GM18909 (cell line): ENCODE measurements around the gene ADAMTSL2.

ENCODE experiments used
- ATAC-seq: cut with Tn5 transposase; IDR thresholded peaks from one replicate; pipeline ENCODE4 v1.9.1; 2021; ENCODE audit warnings: mild to moderate bottlenecking; ENCODE audit not compliant: unreplicated experiment, poor library complexity

Gene ADAMTSL2

GRCh38 chr9:133599470-133600173 is 65.1 kb downstream of the ADAMTSL2 start:
- ATAC-seq = no peak

GRCh38 chr9:133600739-133601138 is 66.2 kb downstream of the ADAMTSL2 start:
- no peak for ATAC-seq

GRCh38 chr9:133601746-133602145 is 67.2 kb downstream of the ADAMTSL2 start:
- no peak for ATAC-seq

DNA sequence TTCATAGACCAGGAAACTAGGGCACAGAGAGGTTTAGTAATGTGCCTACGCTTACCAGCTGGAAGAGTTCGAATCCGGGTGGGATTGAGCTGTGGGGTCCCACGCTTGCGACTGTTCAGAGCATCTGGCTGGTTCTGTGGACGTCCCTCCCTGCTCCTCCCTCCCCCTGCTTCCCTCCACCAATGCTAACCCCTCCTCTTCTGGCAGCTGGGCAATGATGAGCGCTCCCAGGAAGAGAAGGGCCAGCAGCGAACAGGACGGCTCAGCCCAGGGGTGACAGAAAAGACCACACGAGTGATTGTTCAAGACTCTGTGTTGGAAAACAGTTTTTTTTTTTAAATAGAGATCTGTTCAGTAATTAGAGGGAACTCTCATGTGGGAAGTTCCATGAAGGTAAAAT is 67.8 kb downstream of the ADAMTSL2 start:
- ATAC-seq = no peak

- no peak for ATAC-seq
Observed at GRCh38 chr9:133603135-133603927, 68.8 kb downstream of the ADAMTSL2 start.

DNA sequence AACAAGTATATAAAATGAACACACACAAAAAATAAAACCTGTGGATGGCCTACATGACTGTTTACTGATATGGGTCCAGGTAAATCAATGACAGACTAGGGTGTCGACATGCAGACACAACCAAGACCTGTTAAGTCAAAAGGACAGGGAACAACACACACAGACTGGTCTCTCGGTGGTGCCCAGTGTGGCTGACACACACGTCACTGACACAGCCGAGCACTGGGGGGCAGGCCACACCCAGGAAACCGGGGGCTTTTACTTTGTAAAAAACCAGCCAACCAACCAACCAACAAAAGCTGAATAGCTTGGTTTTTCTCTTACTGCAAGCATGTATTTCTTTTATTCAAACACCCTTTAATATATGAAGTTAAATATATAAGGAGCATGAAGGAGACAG is 69.7 kb downstream of the ADAMTSL2 start:
- no peak for ATAC-seq

- ATAC-seq = no peak
Observed at GRCh38 chr9:133604856-133605255, 70.4 kb downstream of the ADAMTSL2 start.

DNA sequence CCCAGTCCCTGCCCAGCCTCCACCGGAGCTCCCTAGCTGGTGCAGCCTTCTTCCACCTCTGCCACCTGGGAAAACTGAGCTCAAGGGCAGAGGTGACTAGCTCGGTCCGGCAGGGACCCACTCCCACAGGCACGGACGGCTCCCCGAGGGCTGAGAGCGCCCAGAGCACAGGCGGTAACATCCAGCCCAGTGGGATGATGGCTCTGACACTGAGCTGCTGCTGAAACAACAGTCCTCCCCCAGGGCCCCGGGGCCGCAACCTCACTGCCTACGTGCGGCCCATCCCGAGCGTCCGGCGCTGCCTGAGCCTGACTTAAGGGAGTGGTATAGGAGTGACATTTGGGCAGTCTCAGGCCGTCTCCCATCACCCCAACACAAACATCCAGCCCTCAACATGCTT is 70.9 kb downstream of the ADAMTSL2 start:
- no peak for ATAC-seq

GRCh38 chr9:133605856-133606707 is 71.6 kb downstream of the ADAMTSL2 start:
- no peak for ATAC-seq

DNA sequence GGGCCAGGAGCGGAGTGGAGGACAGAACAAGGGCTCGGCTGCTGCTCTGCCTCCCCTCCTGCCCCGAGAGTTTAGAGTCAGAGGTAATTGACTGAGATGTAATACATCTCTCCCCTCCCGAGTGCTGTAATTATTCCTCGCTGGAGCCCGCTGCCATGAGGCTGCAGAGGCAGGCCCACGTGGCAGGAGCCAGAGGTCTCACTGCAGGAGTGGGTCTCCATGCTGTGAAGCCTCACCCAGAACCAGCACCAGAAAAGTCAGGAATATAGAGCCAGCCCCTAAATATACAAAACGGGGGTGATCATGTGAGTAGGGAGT is 72.2 kb downstream of the ADAMTSL2 start:
- ATAC-seq = no peak

GRCh38 chr9:133607381-133607780 is 72.9 kb downstream of the ADAMTSL2 start:
- no peak for ATAC-seq

GRCh38 chr9:133607976-133608375 is 73.5 kb downstream of the ADAMTSL2 start:
- no peak for ATAC-seq

DNA sequence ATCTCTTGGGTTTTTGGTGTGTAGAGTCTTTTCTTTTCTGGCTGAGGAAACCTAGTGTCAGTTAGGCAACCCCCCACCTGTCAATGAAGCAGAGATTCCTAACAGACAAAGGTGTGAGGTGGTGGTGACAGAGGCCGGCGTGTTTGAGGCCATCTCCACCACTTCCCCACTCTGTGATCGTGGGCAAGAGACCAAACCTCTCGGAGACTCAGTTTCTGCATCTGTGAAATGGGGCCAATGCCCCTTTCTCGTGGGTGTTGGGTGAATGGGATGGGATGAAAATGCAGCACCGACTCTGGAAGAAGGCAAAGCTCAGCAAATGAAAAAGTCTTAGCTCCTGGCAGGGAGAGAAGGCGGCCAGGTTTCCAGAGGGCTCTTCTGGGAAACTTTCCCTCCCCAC is 73.9 kb downstream of the ADAMTSL2 start:
- no peak for ATAC-seq

DNA sequence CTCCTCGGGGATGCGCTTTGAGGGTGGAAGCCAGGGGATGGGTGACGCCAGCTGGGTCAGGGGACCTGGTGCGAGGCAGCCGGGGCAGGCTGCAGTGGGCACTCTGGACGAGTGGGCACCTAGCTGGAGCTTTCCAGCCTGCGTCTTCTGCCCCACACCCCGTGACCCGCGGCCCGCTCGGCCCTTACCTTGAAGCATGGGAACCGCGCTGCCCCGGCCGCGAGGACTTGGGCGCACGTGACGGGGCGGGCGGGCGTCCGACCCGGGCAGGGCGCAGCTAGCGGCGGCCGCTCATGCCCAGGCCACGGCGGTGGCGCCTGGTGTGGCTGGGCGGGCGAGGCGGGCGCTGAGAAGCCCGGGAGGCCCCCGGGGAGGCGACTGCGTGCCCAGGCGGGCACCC is 74.4 kb downstream of the ADAMTSL2 start:
- ATAC-seq = no peak

- no peak for ATAC-seq
Observed at GRCh38 chr9:133609311-133610098, 75.0 kb downstream of the ADAMTSL2 start, which contains the start of gene FAM163B. TSS of gene FAM163B (minus strand) at chr9:133609389. CDS start at chr9:133580223, 29,166 bp downstream.

DNA sequence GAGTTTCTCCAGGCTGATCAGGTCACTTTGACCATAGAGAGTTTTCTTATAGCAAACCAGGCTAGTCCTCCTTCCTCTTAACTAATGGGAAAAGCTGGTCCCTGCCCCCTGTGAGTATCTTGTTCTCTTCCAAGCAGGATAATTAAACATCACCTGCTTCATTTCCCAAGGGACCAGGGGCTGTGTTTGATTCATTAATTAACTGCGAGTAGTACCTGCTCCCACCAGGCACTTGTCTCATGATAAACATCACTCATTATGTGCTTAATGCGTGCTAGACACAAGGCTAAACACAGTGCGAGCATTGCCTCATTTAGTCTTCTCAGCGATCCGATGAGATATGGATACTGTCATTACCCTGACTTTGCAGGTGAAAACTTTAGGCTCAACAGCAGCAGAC is 76.3 kb downstream of the ADAMTSL2 start:
- ATAC-seq = no peak

DNA sequence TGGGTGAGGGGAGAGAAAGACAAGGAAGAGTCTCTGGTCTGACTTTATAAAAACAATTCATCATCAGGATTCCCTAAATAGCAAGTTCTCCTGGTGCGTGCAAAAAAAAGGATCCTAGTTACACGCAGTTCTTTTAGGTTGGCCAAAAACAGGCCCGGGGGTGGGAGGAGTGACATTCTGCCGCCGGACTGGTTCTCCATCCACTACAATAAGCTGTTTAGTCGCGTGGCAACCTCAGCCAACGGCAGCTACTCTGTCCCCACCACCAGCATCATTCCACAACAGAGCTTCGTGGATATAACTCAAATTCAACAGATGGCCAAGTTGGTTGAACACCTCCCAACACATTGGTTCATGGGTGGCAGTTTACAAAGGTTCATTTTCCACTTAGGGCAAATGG is 77.5 kb downstream of the ADAMTSL2 start:
- ATAC-seq = no peak

DNA sequence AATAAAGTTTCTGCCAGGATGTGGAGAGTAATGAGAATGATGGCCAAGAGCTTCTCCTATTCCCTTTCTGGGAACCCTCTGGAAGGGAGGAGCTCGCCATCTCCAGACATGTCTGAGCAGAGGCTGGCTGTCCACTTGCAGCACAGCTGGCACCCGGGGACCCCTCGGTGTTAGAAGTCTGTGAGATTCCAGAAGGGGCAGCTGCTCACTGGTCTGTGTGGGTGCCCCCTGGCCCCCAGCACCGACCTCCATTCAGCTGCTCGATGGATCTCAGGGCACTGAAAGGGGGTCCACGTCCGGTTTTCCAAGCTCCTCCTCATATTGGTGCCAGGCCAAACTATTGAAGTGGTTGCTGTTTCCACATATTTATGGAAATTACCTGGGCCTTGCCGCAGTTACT is 78.3 kb downstream of the ADAMTSL2 start:
- ATAC-seq = no peak

GRCh38 chr9:133613432-133613831 is 78.9 kb downstream of the ADAMTSL2 start:
- ATAC-seq = no peak

DNA sequence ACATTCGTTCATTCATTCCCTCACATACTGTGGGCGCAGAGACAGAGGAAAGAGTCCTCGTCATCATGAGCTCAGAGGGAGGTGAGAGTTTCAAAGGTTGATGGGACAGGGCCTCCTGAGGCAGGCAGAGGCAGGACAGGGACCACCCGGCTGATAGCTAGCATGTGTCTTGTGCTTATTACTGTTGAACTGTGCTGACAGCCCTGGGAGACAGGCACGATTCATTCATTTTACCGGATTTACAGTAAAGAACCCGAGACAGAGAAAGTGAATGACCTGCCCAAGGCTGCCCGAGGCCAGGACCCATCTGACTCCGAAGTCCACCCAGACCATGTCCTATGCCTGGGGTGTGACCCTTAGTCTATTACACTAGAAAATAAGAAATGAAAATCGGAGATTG is 79.6 kb downstream of the ADAMTSL2 start:
- no peak for ATAC-seq
